K562 (cell line): Measurements from ENCODE around the gene MACF1. TPM values are rescaled to one million over a fixed set of nuclear protein-coding genes. Genes with fewer than 3 reads are reported as not detected.

Experiments
- BDP1 ChIP-seq: IDR thresholded peaks from 3 replicates; pipeline ENCODE4 v1.6.1; 2011; ENCODE audit not compliant: insufficient read length, insufficient read depth
- FOXA3 ChIP-seq, 2 experiments: fragments of 450-650 bp in 1 of 2; sonication (generic) in 1 of 2; formaldehyde crosslinking; IDR thresholded peaks in 1 of 2; conservative IDR thresholded peaks in 1 of 2; 2 replicates each; pipeline versions ENCODE4 v1.4.0 to v1.8.0; 2020 to 2022; ENCODE audit warnings: mild to moderate bottlenecking in 2 of 2, missing genetic modification reagents in 1 of 2
- HNRNPK ChIP-seq: fragments of 200-400 bp; formaldehyde crosslinking; IDR thresholded peaks from one replicate; pipeline ENCODE4 v1.6.1; 2018; ENCODE audit warnings: mild to moderate bottlenecking, low read depth, low read length; ENCODE audit not compliant: poor library complexity, severe bottlenecking
- MXI1 ChIP-seq: IDR thresholded peaks from 2 replicates; pipeline ENCODE4 v1.6.1; 2011; ENCODE audit warnings: low read depth, mild to moderate bottlenecking, improper control_type of control experiment, low read length
- SRSF1 ChIP-seq: fragments of 200-400 bp; formaldehyde crosslinking; IDR thresholded peaks from 2 replicates; pipeline ENCODE4 v1.6.1; 2017; ENCODE audit warnings: mild to moderate bottlenecking, low read depth, low read length, moderate library complexity
- polyA plus RNA-seq, 8 experiments: library from polyadenylated mRNA; depleted of rRNA in 4 of 8; stranded (reverse) in 5 of 8; unstranded in 3 of 8; fragments of >200 nt; fragmentation: Nextera tagmentation in 2 of 8; fragmentation: Illumina TruSeq in 1 of 8; extraction: Ambion mirVana in 2 of 8; extraction: Trizol in 1 of 8; gene quantifications; 2 replicates each; pipeline versions ENCODE4 v1.2.1 to v1.2.3, GENCODE V29; 2011 to 2014; ENCODE audit warnings: inconsistent platforms in 1 of 8, missing spikeins in 1 of 8
- total RNA-seq, 7 experiments: library from RNA; depleted of rRNA in 6 of 7; stranded (reverse); fragments of >200 nt in 6 of 7; fragmentation: Illumina TruSeq in 2 of 7; extraction: Trizol in 2 of 7; gene quantifications; 2 replicates each; pipeline versions ENCODE4 v1.2.1 to v1.2.3, GENCODE V29; 2011 to 2021; ENCODE audit warnings: low replicate concordance in 1 of 7
- TF ChIP-seq, protein P1 (sequence below): IDR thresholded peaks from 2 replicates; pipeline ENCODE4 v1.6.1; 2016; ENCODE audit warnings: missing genetic modification characterization, missing compliant biosample characterization
- TF ChIP-seq, protein P2 (sequence below): sonication (generic); formaldehyde crosslinking; IDR thresholded peaks from 2 replicates; pipeline ENCODE4 v1.8.0; 2022; ENCODE audit warnings: mild to moderate bottlenecking, missing genetic modification reagents
- TF ChIP-seq, protein P3 (sequence below): fragments of 450-650 bp; IDR thresholded peaks from 2 replicates; pipeline ENCODE4 v1.6.1; 2018; ENCODE audit not compliant: partially characterized antibody
- TF ChIP-seq, protein P4 (sequence below), 2 experiments: IDR thresholded peaks in 1 of 2; conservative IDR thresholded peaks in 1 of 2; 2 replicates each; pipeline ENCODE4 v1.6.1; 2016; ENCODE audit warnings: low read depth in 2 of 2, mild to moderate bottlenecking in 1 of 2, missing compliant biosample characterization in 1 of 2, missing genetic modification characterization in 1 of 2, moderate library complexity in 1 of 2
- TF ChIP-seq, protein P5 (sequence below), 2 experiments: fragments of 450-650 bp; conservative IDR thresholded peaks; 2 replicates each; pipeline ENCODE4 v1.6.1; 2017; ENCODE audit warnings: mild to moderate bottlenecking in 2 of 2, moderate library complexity in 2 of 2

The MACF1 gene
- total and polyA plus RNA-seq, 9 of the 15 experiments (the other 6 are each of a cell fraction or from before 2014, with no cell fraction given): 13.2 to 232 (median 112) TPM

DNA sequence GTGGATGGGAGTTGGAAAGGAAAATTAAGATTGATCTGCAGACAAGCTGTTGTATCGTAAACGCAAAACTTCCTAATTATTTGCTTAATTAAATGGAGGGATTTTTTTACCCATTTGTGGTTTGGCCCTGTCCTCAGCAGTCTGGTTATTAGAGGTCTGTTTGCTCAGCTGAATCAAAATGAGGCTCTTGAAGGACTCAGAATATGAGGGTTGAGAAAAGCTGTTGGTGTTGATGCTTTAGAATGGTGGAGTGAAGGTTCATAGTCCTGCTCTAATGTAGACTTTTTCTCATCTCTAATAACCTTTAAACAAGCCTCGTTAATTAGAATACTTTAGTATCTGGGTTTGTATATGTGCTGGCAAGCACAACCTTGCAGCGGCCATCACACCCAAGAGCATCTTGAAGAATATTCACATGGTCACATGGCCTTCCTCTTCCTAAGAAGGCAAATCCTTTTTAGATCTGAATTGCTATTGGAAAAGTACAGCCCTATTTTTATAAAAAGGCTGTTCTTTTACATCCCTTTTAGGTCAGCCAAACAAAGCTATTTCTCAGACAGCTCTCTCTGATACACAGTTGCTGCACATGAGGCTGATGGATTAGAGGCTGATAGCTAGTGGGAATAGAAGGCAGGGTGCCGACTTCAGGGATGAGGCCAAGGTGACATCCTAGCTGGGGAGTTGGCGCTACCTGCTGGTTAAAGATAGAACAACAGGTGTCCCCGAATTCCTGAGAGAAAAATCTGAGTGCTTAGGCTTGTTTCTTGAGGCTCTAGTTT lies 53.8 kb downstream of the MACF1 start (continued):
- TF ChIP-seq, protein P1, sequence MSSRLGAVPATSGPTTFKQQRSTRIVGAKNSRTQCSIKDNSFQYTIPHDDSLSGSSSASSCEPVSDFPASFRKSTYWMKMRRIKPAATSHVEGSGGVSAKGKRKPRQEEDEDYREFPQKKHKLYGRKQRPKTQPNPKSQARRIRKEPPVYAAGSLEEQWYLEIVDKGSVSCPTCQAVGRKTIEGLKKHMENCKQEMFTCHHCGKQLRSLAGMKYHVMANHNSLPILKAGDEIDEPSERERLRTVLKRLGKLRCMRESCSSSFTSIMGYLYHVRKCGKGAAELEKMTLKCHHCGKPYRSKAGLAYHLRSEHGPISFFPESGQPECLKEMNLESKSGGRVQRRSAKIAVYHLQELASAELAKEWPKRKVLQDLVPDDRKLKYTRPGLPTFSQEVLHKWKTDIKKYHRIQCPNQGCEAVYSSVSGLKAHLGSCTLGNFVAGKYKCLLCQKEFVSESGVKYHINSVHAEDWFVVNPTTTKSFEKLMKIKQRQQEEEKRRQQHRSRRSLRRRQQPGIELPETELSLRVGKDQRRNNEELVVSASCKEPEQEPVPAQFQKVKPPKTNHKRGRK (tag): no peak
- TF ChIP-seq FOXA3 (CRISPR knock-in tag; conservative IDR thresholded peaks at IDR 0.05 in 1 of 2, IDR thresholded peaks at IDR 0.05 in 1 of 2): peak in 1 of 2 experiments; percentile 53; a peak in 1 of 4 replicates
- TF ChIP-seq, protein P2, sequence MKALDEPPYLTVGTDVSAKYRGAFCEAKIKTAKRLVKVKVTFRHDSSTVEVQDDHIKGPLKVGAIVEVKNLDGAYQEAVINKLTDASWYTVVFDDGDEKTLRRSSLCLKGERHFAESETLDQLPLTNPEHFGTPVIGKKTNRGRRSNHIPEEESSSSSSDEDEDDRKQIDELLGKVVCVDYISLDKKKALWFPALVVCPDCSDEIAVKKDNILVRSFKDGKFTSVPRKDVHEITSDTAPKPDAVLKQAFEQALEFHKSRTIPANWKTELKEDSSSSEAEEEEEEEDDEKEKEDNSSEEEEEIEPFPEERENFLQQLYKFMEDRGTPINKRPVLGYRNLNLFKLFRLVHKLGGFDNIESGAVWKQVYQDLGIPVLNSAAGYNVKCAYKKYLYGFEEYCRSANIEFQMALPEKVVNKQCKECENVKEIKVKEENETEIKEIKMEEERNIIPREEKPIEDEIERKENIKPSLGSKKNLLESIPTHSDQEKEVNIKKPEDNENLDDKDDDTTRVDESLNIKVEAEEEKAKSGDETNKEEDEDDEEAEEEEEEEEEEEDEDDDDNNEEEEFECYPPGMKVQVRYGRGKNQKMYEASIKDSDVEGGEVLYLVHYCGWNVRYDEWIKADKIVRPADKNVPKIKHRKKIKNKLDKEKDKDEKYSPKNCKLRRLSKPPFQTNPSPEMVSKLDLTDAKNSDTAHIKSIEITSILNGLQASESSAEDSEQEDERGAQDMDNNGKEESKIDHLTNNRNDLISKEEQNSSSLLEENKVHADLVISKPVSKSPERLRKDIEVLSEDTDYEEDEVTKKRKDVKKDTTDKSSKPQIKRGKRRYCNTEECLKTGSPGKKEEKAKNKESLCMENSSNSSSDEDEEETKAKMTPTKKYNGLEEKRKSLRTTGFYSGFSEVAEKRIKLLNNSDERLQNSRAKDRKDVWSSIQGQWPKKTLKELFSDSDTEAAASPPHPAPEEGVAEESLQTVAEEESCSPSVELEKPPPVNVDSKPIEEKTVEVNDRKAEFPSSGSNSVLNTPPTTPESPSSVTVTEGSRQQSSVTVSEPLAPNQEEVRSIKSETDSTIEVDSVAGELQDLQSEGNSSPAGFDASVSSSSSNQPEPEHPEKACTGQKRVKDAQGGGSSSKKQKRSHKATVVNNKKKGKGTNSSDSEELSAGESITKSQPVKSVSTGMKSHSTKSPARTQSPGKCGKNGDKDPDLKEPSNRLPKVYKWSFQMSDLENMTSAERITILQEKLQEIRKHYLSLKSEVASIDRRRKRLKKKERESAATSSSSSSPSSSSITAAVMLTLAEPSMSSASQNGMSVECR (CRISPR knock-in tag): 0 out of 2 replicates have a peak, but pooled peaks have one; percentile 51
- TF ChIP-seq, protein P3, sequence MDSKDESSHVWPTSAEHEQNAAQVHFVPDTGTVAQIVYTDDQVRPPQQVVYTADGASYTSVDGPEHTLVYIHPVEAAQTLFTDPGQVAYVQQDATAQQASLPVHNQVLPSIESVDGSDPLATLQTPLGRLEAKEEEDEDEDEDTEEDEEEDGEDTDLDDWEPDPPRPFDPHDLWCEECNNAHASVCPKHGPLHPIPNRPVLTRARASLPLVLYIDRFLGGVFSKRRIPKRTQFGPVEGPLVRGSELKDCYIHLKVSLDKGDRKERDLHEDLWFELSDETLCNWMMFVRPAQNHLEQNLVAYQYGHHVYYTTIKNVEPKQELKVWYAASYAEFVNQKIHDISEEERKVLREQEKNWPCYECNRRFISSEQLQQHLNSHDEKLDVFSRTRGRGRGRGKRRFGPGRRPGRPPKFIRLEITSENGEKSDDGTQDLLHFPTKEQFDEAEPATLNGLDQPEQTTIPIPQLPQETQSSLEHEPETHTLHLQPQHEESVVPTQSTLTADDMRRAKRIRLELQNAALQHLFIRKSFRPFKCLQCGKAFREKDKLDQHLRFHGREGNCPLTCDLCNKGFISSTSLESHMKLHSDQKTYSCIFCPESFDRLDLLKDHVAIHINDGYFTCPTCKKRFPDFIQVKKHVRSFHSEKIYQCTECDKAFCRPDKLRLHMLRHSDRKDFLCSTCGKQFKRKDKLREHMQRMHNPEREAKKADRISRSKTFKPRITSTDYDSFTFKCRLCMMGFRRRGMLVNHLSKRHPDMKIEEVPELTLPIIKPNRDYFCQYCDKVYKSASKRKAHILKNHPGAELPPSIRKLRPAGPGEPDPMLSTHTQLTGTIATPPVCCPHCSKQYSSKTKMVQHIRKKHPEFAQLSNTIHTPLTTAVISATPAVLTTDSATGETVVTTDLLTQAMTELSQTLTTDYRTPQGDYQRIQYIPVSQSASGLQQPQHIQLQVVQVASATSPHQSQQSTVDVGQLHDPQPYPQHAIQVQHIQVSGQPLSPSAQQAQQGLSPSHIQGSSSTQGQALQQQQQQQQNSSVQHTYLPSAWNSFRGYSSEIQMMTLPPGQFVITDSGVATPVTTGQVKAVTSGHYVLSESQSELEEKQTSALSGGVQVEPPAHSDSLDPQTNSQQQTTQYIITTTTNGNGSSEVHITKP: no peak
- no peak for TF ChIP-seq SRSF1
- TF ChIP-seq, protein P4, sequence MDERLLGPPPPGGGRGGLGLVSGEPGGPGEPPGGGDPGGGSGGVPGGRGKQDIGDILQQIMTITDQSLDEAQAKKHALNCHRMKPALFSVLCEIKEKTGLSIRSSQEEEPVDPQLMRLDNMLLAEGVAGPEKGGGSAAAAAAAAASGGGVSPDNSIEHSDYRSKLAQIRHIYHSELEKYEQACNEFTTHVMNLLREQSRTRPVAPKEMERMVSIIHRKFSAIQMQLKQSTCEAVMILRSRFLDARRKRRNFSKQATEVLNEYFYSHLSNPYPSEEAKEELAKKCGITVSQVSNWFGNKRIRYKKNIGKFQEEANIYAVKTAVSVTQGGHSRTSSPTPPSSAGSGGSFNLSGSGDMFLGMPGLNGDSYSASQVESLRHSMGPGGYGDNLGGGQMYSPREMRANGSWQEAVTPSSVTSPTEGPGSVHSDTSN (CRISPR knock-in tag; IDR thresholded peaks at IDR 0.05; ENCODE audit: low read depth): no peak
- TF ChIP-seq, protein P4 (tag; conservative IDR thresholded peaks at IDR 0.05; ENCODE audit: low read depth): no peak
- TF ChIP-seq MXI1: no peak
- TF ChIP-seq BDP1: no peak
- TF ChIP-seq HNRNPK: no peak
- TF ChIP-seq, protein P5, sequence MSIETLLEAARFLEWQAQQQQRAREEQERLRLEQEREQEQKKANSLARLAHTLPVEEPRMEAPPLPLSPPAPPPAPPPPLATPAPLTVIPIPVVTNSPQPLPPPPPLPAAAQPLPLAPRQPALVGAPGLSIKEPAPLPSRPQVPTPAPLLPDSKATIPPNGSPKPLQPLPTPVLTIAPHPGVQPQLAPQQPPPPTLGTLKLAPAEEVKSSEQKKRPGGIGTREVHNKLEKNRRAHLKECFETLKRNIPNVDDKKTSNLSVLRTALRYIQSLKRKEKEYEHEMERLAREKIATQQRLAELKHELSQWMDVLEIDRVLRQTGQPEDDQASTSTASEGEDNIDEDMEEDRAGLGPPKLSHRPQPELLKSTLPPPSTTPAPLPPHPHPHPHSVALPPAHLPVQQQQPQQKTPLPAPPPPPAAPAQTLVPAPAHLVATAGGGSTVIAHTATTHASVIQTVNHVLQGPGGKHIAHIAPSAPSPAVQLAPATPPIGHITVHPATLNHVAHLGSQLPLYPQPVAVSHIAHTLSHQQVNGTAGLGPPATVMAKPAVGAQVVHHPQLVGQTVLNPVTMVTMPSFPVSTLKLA (conservative IDR thresholded peaks at IDR 0.05): no peak
